RWPE2 (cell line): Measurements from ENCODE around the gene EN2.

ENCODE experiments used
- ATAC-seq: fragments of 200-7000 bp; cut with Tn5 transposase; 3 replicates; pipeline ENCODE4 v1.9.1; 2021; ENCODE audit warnings: low read depth
- DNase-seq: peaks from one replicate; pipeline ENCODE4 v3.0.0-alpha.2; 2020; ENCODE audit warnings: low spot score
- H3K27ac ChIP-seq: fragments of 450-650 bp; 2 replicates; pipeline ENCODE4 v1.5.1; 2017; ENCODE audit warnings: mild to moderate bottlenecking; ENCODE audit not compliant: poor library complexity, severe bottlenecking
- H3K27me3 ChIP-seq: fragments of 250-450 bp; sonication (Bioruptor Pico); 2 replicates; pipeline ENCODE4 v1.5.1; 2021; ENCODE audit warnings: mild to moderate bottlenecking, moderate library complexity; ENCODE audit not compliant: insufficient read depth, poor library complexity, severe bottlenecking
- H3K36me3 ChIP-seq: fragments of 250-450 bp; sonication (Bioruptor Pico); 2 replicates; pipeline ENCODE4 v1.5.1; 2020; ENCODE audit warnings: low read depth, mild to moderate bottlenecking, moderate library complexity
- H3K4me1 ChIP-seq: fragments of 250-450 bp; sonication (Bioruptor Pico); 2 replicates; pipeline ENCODE4 v1.5.1; 2021; ENCODE audit warnings: mild to moderate bottlenecking, moderate library complexity; ENCODE audit not compliant: insufficient read depth, poor library complexity, severe bottlenecking
- H3K4me3 ChIP-seq: fragments of 250-450 bp; sonication (Bioruptor Pico); 2 replicates; pipeline ENCODE4 v1.5.1; 2021; ENCODE audit warnings: mild to moderate bottlenecking, moderate library complexity; ENCODE audit not compliant: severe bottlenecking
- H3K9me3 ChIP-seq: fragments of 250-450 bp; sonication (Bioruptor Pico); 2 replicates; pipeline ENCODE4 v1.5.1; 2021; ENCODE audit warnings: mild to moderate bottlenecking, moderate library complexity; ENCODE audit not compliant: severe bottlenecking
- CTCF ChIP-seq: fragments of 450-650 bp; IDR thresholded peaks from one replicate; pipeline ENCODE4 v1.5.1; 2017; ENCODE audit warnings: mild to moderate bottlenecking, moderate library complexity; ENCODE audit not compliant: poor library complexity, severe bottlenecking

EN2 gene

GRCh38 chr7:155477476-155477875, 19.5 kb downstream of the EN2 start:
- no peak for ATAC-seq
- H3K9me3 ChIP-seq, result no peaks in the 10 kb centered on the region
- H3K27me3 ChIP-seq, result peaks cover 65% of the 10 kb centered on the region
- H3K36me3 ChIP-seq, result no peaks in the 10 kb centered on the region
- H3K4me3 ChIP-seq, result no peak overlapping the region
- H3K27ac ChIP-seq, result no peak overlapping the region
- no peak for TF ChIP-seq CTCF
- H3K4me1 ChIP-seq, result no peaks in the 10 kb centered on the region
- no peak for DNase-seq

DNA sequence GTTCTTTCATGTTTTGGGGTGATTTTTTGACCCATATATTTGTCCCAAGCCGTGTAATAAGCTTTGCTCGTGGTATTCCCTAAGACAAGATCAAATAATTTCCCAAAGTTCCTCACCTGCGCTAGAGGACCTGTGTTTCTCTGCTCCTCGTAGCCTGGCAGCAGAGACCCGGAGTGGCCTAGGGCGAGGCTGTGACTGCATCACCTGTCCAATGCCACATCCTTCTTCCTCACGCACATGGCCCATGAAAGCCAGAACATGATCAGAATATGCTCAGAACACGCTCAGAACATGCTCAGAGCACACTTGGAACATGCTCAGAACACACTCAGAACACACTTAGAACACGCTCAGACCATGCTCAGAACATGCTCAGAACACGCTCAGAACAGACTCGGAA, 23.8 kb downstream of the EN2 start:
- DNase-seq (no peak), ATAC-seq (no peak)
- H3K4me3 ChIP-seq, result no peak overlapping the region
- H3K4me1 ChIP-seq, result no peaks in the 10 kb centered on the region
- no peaks in the 10 kb centered on the region for H3K36me3 ChIP-seq
- H3K27ac ChIP-seq, result no peak overlapping the region
- H3K27me3 ChIP-seq, result peaks cover 45% of the 10 kb centered on the region
- TF ChIP-seq CTCF, result no peak
- no peaks in the 10 kb centered on the region for H3K9me3 ChIP-seq

GRCh38 chr7:155482511-155483183, 24.7 kb downstream of the EN2 start:
- DNase-seq, result no peak
- no peak for ATAC-seq
- Histone ChIP-seq H3K4me1 (no peaks in the 10 kb centered on the region), H3K4me3 (no peak overlapping the region), H3K36me3 (no peaks in the 10 kb centered on the region), H3K9me3 (no peaks in the 10 kb centered on the region), H3K27me3 (peaks cover 37% of the 10 kb centered on the region), H3K27ac (no peak overlapping the region)
- TF ChIP-seq CTCF, result no peak

- ATAC-seq, result no peak
- DNase-seq, result no peak
- Histone ChIP-seq H3K36me3 (no peaks in the 10 kb centered on the region), H3K27ac (no peak overlapping the region), H3K4me3 (no peak overlapping the region), H3K9me3 (no peaks in the 10 kb centered on the region), H3K4me1 (no peaks in the 10 kb centered on the region), H3K27me3 (peaks cover 31% of the 10 kb centered on the region)
- no peak for TF ChIP-seq CTCF
Observed at GRCh38 chr7:155483245-155483644, 25.3 kb downstream of the EN2 start.

- no peaks in the 10 kb centered on the region for H3K4me1 ChIP-seq
- no peak overlapping the region for H3K27ac ChIP-seq
- H3K36me3 ChIP-seq, result no peaks in the 10 kb centered on the region
- no peak for ATAC-seq
- H3K9me3 ChIP-seq, result no peaks in the 10 kb centered on the region
- TF ChIP-seq CTCF, result no peak
- DNase-seq, result no peak
- H3K27me3 ChIP-seq, result peaks cover 26% of the 10 kb centered on the region
- H3K4me3 ChIP-seq, result no peak overlapping the region
Observed at GRCh38 chr7:155483868-155484325, 26.0 kb downstream of the EN2 start.
